ENCODE results near the gene ADGRF1.

The ADGRF1 gene

GRCh38 chr6:47047479-47048407, 5.6 kb upstream of the ADGRF1 start:
- Histone ChIP-seq H3K36me3 (no peaks in the 10 kb centered on the region), H3K9me3 (no peaks in the 10 kb centered on the region), H3K27me3 (peaks cover 0 to 2% of the 10 kb centered on the region in 2 donors), H3K4me3 (no peak overlapping the region), H3K4me1 (peaks cover 0 to 7% (median 3%) of the 10 kb centered on the region in 4 donors), H3K27ac (no peak overlapping the region)
- TF ChIP-seq, protein P1, sequence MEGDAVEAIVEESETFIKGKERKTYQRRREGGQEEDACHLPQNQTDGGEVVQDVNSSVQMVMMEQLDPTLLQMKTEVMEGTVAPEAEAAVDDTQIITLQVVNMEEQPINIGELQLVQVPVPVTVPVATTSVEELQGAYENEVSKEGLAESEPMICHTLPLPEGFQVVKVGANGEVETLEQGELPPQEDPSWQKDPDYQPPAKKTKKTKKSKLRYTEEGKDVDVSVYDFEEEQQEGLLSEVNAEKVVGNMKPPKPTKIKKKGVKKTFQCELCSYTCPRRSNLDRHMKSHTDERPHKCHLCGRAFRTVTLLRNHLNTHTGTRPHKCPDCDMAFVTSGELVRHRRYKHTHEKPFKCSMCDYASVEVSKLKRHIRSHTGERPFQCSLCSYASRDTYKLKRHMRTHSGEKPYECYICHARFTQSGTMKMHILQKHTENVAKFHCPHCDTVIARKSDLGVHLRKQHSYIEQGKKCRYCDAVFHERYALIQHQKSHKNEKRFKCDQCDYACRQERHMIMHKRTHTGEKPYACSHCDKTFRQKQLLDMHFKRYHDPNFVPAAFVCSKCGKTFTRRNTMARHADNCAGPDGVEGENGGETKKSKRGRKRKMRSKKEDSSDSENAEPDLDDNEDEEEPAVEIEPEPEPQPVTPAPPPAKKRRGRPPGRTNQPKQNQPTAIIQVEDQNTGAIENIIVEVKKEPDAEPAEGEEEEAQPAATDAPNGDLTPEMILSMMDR (IDR thresholded peaks at IDR 0.05), result peak; percentile 44 to 54
- peak in 1 of 2 donors; percentile 28 for DNase-seq
- intact Hi-C loops (cut with DNase I; ENCODE audit: low total_unique reads), result no loop called here

DNA sequence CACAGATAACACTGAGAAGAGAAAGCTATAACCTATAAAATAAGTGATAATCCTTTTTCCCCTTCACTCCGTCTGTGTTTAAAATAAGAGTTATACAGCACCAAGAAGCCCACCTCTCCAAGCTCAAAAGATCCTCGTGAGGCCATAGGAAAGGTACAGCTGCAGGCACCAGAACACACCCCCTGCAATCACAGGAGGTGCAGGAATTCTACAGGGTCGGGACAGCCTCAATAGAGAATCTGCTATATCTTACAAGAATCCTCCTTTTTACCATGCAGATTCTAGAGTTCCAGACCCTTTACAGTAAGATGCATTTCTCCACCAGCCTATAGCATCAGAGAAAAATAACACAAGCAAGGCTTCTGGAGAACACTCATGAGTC, 5.0 kb upstream of the ADGRF1 start:
- Histone ChIP-seq H3K4me3 (no peak overlapping the region), H3K36me3 (no peaks in the 10 kb centered on the region), H3K9me3 (no peaks in the 10 kb centered on the region), H3K27me3 (peaks cover 0 to 2% of the 10 kb centered on the region in 2 donors), H3K4me1 (peaks cover 0 to 7% (median 3%) of the 10 kb centered on the region in 4 donors), H3K27ac (no peak overlapping the region)
- TF ChIP-seq, protein P1 (IDR thresholded peaks at IDR 0.05), result no peak
- no peak for DNase-seq
- intact Hi-C loops (cut with DNase I; ENCODE audit: low total_unique reads), result no loop called here

GRCh38 chr6:47044397-47044796, 2.3 kb upstream of the ADGRF1 start:
- H3K36me3 ChIP-seq, result no peaks in the 10 kb centered on the region
- no peak overlapping the region for H3K4me3 ChIP-seq
- no peaks in the 10 kb centered on the region for H3K27me3 ChIP-seq
- H3K27ac ChIP-seq, result no peak overlapping the region
- intact Hi-C loops (cut with DNase I; ENCODE audit: low total_unique reads), result no loop called here
- TF ChIP-seq, protein P1 (IDR thresholded peaks at IDR 0.05), result no peak
- peaks cover 0 to 7% (median 3%) of the 10 kb centered on the region in 4 donors for H3K4me1 ChIP-seq
- H3K9me3 ChIP-seq, result no peaks in the 10 kb centered on the region
- DNase-seq, result no peak

- TF ChIP-seq, protein P1 (IDR thresholded peaks at IDR 0.05), result no peak
- H3K27ac ChIP-seq, result no peak overlapping the region
- H3K9me3 ChIP-seq, result no peaks in the 10 kb centered on the region
- intact Hi-C loops (cut with DNase I; ENCODE audit: low total_unique reads), result no loop called here
- H3K4me3 ChIP-seq, result no peak overlapping the region
- no peak for DNase-seq
- no peaks in the 10 kb centered on the region for H3K36me3 ChIP-seq
- H3K4me1 ChIP-seq, result peaks cover 0 to 7% (median 3%) of the 10 kb centered on the region in 4 donors
- peaks cover 0 to under 1% of the 10 kb centered on the region in 2 donors for H3K27me3 ChIP-seq
Measured at GRCh38 chr6:47043286-47043685, 1.2 kb upstream of the ADGRF1 start.

DNA sequence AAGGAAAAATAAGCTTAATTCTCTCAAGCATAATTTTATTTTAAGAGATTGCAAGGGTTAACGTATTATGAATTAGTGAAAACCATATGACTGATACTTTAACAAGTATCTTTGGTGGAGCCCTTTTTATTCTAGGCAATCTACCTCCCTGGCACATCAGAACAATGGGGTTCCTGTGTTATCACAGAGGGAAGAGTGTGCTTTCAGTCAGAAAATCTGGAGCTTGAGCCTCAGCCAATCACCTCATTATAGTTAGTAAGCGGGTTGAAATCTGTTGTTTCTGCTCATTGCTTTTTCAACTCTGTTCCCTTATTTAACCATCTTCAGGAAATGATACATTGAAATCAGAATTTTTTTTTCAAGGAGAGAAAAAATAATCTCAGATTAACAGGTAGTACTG, 391 bp downstream of the ADGRF1 start:
- no peak for DNase-seq
- Histone ChIP-seq H3K9me3 (no peaks in the 10 kb centered on the region), H3K4me3 (no peak overlapping the region), H3K4me1 (no peaks in the 10 kb centered on the region), H3K27me3 (peaks cover 0 to 11% of the 10 kb centered on the region in 2 donors), H3K36me3 (no peaks in the 10 kb centered on the region), H3K27ac (no peak overlapping the region)
- intact Hi-C loops (cut with DNase I; ENCODE audit: low total_unique reads), result no loop called here
- TF ChIP-seq, protein P1 (IDR thresholded peaks at IDR 0.05), result no peak

All from tibial artery (tissue), 4 donors.